GM12801 (cell line): ENCODE measurements around the gene ABCA13.

Experiments used
- CTCF ChIP-seq: IDR thresholded peaks from one replicate; pipeline ENCODE4 v1.5.1; 2011; ENCODE audit warnings: control low read depth; ENCODE audit not compliant: insufficient read length; ENCODE audit errors: extremely low read depth

The ABCA13 gene

GRCh38 chr7:48217753-48218152 lies 46.5 kb downstream of the ABCA13 start:
- TF ChIP-seq CTCF: no peak

DNA sequence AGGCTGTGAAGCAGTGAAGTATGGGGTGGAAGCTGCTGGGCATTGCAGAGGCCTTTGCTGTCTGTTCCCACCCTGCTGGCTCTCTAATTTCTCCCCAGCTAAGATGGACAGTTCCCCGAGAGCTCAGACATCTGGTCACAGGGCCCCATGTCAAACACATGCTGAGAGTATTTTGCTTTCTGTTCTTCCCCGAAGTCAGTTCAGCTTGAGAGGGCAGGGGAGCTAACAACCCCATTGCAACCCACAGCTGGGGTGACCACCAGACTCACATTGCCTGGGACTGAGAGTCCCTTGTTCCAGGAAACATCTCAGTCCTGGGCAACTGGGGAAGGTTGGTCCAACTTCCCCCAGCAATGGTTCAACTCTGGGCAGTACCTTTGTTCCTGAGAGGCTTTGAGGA lies 52.8 kb downstream of the ABCA13 start:
- TF ChIP-seq CTCF: no peak

DNA sequence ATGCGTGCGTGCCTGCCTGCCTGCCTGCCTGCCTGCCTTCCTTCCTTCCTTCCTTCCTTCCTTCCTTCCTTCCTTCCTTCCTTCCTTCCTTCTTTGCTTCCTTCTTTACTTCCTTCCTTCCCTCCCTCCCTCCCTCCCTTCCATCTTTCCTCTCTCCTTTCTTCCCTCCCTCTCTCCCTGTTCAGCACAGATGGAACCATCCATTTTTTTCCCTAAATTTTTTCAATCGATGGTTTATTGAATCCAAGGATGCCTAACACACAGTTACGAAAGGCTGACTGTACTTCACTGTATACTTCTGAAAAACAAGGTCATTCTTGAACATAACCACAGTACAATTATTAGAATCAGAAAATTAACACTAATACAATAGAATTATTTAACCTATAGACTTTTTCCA lies 53.8 kb downstream of the ABCA13 start:
- TF ChIP-seq CTCF: no peak

DNA sequence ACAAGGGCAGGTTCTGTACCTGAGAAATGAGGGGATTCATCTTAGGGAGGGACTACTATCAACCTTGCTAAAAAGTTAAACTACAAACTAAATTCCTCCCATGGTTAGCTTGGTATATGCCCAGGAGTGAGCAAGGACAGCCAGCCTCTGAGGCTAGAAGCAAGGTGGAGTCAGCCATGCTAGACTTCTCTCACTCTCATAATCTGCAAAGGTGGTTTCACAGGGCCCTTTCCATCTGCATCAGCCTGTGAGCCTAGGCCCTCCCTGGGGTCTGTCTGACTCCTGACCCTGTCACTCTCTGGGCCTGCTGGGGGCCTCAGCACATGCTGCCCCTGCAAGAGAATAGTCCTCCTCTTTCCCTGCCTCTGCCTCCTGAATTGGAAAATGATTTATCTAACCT lies 66.1 kb downstream of the ABCA13 start:
- no peak for TF ChIP-seq CTCF

DNA sequence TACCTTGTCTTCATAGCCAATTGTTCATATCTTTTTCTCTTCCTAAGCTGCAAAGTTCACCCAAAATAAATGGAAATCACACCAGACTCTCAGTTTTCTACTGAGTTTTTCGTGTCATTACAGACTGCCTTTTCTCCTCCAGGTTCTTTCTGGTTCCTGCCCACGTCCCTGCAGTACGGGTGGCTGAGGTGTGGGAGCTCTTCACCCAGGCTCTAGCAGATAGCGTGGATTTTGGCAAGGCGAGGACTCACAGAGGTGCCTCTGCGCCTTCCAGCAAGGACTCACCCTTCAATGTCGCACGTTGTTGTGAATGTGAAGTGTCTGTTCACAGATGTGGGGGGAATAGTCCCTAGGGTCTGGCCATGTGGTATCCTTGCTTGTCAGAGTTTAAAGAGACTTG lies 71.6 kb downstream of the ABCA13 start:
- TF ChIP-seq CTCF: no peak

DNA sequence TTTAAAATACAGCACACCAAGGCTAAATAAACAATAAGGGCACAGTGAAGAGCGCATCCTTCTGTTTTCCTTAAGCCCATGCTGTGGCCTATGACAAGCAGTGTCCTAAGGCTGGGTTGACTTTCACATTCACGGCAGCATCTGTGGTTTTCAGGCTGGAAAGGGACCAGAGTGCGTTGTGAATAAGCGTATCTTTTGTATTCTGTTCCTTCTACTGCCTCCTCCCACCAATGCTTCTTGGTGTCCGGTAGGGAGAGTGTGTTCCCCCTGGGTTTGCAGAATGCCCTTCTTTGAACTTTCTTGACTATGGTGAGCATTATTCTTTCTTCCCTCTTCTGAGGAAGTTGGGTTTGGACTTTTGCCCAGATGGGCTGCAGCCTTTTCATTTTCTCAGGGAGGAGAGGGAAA lies 73.6 kb downstream of the ABCA13 start:
- no peak for TF ChIP-seq CTCF

GRCh38 chr7:48245751-48246472 lies 74.7 kb downstream of the ABCA13 start:
- no peak for TF ChIP-seq CTCF

DNA sequence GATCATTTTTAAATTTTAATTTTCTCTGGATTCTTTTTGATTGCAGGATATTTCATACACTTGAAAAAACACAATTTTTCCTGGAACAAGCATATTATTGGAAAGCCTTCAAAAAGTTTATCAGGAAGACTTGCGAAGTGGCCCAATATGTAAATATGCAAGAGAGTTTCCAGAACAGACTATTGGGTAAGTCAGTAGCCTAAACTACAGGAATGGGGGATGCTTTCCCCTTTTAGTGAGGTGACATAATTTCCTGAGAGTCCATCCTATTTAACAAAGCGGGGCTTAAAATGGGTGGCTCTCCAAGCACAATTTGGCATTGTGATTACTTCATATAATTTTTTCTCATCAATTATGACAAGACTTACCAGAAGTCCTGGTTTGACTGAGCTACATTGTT lies 77.9 kb downstream of the ABCA13 start:
- no peak for TF ChIP-seq CTCF
